GM12873 (cell line): Measurements from ENCODE around the gene ZBTB7C.

ENCODE experiments used
- CTCF ChIP-seq: IDR thresholded peaks from 2 replicates; pipeline ENCODE4 v1.5.1; 2012; ENCODE audit warnings: low read depth, mild to moderate bottlenecking, moderate library complexity, low read length, control low read depth; ENCODE audit not compliant: insufficient read depth; ENCODE audit errors: missing control alignments

The ZBTB7C gene

DNA sequence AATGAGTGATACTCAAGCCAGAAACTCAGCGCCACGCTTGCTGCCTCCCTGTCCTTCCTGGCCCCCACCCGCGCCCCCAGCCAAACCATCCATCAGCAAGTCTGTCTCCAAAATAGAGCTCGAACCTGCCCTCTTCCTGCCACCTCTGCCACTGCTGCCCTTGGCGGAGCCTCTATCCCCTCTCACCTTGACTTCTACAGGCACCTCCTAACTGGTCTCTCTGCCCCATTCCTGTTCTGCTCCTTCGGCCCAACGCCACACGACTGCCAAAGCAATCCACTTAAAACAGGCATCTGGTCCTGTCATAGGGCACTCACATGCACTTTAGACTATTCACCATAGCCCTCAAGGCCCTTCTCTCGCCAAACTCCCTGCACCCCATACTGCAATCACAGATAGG, 268.5 kb downstream of the ZBTB7C start:
- TF ChIP-seq CTCF = no peak

DNA sequence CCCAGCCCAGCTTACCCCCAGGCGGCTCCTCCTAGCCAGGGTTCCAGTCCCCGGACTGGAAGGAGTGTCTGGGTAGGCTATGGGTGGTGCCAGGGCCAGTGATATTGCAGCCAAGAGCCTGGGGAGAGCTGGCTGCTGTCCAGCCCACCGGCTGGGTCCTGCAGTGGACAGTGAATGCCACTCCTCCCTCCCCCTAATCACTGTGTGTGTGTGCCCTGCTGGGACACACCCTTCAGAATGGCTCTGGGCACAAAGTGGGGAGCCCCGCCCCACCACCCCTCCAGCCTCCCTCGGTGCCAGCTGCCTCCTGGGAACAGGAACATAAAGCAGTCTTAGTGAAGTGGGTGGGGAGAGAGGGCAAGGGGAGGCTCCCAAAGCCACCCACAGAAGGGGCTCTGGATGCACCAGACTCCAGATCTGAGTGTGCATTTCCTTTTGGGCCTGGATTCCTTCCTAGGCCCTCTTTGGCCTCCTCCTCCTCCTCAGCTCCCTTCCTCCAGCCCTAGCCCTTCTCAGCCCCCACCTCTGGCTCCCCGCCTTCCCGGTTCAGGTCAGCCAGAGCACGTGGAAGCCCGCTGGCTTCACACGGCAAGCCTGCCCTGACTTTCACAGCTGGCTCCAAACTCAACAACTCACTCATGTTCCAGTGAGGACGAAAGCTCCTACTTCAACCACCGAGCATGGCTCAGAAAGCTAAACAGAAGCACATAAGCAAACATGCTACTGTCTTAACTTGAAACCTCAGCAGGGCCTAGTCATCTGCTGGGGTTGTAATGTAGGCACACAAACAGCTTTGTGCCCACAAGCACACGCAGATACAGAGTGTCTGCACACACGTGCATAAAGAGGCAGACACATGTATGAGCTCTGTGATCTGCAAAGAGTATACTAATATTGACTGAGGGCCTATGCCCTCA, 269.5 kb downstream of the ZBTB7C start:
- no peak for TF ChIP-seq CTCF

DNA sequence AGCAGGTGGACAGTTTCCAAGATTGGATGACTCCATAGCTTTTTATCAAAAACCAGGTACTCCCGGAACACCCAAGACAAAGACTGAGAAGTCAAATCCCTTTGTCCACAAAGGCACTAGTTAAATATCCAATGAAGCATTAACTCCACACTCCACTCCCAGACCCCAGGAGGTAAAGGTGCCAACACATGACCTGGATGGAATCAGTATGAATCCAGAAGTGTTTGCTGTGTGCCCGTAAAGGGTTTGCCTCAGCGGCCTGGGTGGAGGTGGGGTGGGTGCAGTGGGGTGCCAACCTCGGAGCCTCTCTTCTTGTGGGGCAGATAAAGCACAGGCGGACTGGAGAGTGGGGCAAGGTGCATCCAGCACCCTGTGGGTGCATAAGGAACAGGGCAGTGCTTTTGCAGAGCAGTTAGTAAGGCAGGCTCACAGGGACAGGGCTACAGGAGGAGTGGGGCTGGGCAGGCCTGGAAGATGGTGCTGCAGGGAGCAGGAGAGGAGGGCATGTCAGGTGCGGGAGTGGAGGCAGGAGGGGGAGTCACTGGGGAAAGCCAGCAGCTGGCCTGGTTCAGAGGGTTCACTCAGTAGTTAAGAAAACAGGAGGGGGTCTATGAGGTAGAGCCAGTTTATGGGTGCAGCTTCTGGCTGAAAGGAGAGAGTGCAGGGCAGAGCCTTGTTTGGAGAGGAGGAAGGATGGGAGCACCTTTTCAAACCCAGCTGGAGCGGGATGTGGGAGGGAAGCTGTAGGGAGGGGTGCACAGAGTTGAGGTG, 270.3 kb downstream of the ZBTB7C start:
- no peak for TF ChIP-seq CTCF

GRCh38 chr18:48138210-48138609, 271.0 kb downstream of the ZBTB7C start:
- TF ChIP-seq CTCF = no peak

DNA sequence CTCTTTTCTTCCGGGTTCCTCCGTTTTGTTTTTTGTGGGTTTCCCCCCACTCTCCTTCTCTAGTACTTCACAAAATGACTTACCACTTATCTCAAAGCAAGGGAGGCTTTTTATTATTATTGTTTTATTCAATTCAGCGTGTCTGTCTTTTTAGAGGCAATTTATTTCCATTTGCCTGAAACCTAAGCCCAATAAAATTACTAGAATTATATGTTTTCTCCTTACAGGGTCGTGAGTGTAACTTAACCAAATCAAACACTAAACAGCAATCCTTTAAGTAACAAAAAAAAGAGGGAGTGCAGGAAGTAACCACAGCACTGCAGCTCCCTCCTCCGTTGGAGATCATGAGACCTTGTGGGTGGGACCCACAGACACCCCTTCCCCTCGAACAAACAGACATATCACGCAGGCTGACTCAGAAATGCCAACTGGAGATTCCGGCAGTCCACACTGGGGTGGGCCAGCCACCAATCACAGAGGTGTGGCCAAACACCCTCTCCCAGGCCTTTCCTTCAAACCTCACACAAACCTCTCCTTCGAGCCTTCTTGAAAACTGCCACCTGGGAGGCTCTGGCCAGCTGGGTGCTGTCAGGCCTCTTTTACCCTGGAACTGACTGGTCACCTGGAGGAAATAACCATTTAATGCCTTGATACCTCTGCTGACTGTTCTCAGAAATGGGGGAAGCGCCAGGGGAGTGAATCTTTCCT, 271.7 kb downstream of the ZBTB7C start:
- TF ChIP-seq CTCF = no peak

DNA sequence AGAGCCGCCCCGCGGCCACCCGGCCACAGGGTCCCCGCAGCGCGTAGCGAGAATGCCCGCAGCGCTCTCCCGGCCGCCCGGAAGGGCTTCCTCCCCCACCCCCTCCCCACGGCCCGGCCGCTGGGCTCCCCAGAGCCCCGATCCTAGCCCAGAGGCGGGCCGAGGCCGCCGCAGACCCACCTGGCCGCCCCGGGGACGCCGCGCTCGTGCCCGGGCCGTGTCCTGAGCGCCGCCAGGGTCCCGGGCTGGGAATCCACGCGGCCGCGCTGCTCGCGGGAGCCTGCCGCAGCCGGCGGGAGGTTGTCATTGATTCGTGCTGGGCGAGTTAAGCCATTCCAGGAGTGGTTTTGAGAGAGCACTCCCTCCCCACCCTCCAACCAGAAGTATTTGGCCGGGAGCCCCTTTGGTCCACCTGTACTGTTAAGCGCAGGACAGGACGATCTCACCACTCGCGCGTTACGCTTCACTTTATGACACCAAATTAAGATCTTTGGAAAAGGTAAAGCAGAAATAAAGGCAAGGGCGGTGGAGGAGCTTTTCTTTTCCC, 272.3 kb downstream of the ZBTB7C start:
- TF ChIP-seq CTCF = no peak
